Measurements from ENCODE around the gene TPP1.

DNA sequence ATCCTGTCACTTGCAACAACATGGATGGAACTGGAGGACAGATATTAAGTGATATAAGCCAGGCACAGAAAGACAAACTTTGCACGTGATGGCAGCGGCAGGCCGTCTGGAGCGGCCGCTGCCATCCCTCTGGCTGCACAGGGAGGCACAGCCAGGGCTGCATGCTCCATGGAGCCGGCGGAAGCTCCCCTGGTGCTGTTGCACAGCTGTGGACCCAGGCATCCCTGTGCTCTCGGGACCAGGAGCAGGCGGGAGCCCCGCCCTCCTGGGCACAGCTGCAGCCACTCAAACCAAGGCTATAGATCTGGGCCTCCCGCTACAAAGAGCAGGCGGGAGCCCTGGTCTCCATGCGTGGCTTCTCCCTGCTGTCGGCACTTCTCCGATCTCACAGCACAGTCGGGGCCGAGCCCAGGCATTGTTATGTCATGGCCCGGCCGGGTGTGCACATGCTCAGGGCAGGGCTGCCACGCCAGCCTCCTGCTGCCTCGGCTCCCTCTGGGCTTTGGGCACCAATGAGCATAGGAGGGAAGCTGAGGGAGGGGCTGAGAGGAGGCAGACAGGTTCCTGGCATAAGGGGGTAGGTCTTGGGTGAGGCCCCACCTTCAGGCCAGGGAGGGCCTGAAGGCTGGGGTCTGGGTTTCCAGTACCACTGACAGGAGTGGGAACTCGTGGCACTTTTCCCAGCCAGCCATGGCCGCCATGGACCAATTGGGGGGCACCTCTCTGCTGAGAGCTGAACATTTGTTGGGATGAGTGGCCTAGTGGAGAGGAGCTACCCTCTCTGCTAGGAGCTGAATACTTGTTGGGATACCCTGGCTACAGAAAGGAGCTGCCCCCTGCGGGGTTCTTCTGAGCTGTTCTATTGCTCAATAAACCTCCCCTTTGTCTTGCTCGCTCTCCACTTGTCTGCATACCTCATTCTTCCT, 32.5 kb downstream of the TPP1 start:
- no peak for TF ChIP-seq TOX (CRISPR knock-in tag; IDR thresholded peaks at IDR 0.05; ENCODE audit: borderline replicate concordance)
- TF ChIP-seq ZNF565 (CRISPR knock-in tag; conservative IDR thresholded peaks at IDR 0.05; ENCODE audit: low read depth): no peak
- TF ChIP-seq, protein P1, sequence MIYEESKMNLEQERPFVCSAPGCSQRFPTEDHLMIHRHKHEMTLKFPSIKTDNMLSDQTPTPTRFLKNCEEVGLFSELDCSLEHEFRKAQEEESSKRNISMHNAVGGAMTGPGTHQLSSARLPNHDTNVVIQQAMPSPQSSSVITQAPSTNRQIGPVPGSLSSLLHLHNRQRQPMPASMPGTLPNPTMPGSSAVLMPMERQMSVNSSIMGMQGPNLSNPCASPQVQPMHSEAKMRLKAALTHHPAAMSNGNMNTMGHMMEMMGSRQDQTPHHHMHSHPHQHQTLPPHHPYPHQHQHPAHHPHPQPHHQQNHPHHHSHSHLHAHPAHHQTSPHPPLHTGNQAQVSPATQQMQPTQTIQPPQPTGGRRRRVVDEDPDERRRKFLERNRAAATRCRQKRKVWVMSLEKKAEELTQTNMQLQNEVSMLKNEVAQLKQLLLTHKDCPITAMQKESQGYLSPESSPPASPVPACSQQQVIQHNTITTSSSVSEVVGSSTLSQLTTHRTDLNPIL (CRISPR knock-in tag; IDR thresholded peaks at IDR 0.05; ENCODE audit: low read depth): no peak
- no peak for TF ChIP-seq RARB (CRISPR knock-in tag; IDR thresholded peaks at IDR 0.05)
- TF ChIP-seq, protein P2, sequence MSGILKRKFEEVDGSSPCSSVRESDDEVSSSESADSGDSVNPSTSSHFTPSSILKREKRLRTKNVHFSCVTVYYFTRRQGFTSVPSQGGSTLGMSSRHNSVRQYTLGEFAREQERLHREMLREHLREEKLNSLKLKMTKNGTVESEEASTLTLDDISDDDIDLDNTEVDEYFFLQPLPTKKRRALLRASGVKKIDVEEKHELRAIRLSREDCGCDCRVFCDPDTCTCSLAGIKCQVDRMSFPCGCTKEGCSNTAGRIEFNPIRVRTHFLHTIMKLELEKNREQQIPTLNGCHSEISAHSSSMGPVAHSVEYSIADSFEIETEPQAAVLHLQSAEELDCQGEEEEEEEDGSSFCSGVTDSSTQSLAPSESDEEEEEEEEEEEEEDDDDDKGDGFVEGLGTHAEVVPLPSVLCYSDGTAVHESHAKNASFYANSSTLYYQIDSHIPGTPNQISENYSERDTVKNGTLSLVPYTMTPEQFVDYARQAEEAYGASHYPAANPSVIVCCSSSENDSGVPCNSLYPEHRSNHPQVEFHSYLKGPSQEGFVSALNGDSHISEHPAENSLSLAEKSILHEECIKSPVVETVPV (CRISPR knock-in tag; IDR thresholded peaks at IDR 0.05): no peak
- peak; percentile 89 for TF ChIP-seq ZNF70 (CRISPR knock-in tag; IDR thresholded peaks at IDR 0.05)
- no peak for TF ChIP-seq BACH2 (CRISPR knock-in tag; IDR thresholded peaks at IDR 0.05; ENCODE audit: borderline replicate concordance)
